ENCODE results near the gene CHRNA5.

Gene CHRNA5

DNA sequence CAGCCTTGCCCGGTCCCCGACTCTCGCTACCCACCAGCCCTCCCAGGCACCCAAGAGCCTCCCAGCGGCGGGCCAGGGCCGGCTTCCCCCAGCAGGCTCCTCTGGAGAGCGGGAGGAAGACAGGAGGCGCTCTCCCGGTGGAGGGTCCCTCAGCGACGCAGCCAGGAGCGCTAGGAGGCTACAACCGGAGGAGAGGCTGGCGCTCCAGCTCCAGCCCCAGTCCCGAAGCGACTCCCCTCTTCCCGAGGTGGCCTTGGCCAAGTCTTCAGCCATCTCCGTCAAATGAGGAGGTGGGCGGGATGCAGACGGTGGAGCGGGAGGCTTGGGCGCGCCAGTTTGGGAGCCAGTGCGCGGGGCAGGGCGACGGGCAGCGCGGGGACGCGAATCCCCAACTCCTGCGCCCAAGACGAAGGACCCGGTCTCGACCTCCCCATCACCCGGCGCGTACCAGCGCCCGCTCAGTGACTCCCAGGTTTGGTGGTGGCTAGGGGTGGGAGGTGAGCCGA lies 54.8 kb downstream of the CHRNA5 start:
- peak in 1 of 51 donors; percentile 3 for DNase-seq

DNA sequence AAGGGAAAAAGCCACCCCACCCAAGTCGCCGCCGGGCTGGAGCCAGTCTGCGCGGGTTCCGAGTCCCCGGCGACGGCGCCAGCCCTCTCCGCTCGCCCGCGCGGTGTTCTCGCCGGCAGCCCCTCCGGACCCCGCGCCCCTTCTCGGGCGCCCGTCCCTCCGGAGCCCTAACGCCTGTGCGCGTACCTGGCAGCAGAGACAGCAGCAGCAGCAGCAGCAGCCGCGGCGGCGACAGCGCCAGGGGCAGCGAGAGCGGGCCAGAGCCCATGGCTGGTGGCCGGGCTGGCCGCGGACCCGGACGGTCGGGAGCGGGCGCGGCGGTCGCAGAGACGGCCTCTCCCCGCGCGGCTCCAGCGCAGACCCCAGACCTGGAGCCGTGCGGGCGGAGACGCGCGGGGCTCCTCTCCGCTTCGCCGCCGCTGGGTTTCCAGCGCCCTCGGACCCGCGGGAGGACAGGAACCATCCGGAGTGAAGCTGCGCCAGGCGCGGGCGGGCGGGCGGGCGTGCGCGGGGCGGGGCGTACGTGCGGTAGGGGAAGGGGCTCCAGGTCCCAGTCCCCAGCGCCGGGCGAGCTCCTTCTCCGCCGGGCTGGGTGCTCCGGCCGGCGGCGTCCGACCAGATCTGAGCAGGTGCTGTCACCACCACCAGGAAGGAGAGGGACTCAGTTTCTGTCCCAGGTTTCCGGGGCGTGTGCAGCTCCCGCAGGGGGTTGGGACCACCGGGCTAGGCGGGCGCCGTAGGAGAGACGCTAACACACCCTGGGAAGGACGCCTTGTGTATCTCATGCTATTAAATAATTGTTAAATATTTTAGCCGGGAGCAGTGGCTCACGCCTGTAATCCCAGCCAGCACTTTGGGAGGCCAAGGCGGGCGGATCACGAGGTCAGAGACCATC lies 55.5 kb downstream of the CHRNA5 start, which contains the start of gene CHRNA3:
Gene CHRNA3, minus strand, starts transcription at position 470 of the 895 bp plus-strand sequence. Its CDS starts 202 bp downstream, at position 268.
- DNase-seq = no peak

DNA sequence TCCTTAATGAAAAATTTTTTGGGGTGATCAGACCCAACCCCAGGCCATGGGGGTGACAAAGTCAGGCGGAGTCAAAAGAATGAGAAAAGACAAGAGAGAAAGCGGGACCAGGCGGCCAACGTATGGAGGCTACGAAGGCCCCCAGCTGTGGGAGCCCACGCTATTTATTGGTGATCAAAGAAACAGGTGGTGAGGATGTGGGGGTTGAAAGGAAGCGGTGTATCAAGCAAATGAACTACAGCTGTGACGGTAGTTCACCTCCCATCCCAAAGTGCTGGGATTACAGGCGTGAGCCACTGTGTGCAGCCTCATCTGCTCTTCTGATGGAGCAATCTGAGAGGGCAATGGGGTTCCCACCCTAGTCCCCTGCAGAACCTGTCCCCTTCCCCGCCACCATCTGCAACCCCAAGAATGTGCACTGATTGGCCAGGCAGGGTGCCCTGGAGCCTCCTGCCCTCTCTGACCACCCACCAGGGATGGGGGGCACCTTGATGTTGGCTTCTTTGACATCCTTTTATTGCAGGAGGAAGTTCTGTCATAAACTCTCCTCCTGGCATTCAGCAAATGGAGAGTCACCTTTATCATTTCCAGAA lies 56.6 kb downstream of the CHRNA5 start:
- DNase-seq = no peak

DNA sequence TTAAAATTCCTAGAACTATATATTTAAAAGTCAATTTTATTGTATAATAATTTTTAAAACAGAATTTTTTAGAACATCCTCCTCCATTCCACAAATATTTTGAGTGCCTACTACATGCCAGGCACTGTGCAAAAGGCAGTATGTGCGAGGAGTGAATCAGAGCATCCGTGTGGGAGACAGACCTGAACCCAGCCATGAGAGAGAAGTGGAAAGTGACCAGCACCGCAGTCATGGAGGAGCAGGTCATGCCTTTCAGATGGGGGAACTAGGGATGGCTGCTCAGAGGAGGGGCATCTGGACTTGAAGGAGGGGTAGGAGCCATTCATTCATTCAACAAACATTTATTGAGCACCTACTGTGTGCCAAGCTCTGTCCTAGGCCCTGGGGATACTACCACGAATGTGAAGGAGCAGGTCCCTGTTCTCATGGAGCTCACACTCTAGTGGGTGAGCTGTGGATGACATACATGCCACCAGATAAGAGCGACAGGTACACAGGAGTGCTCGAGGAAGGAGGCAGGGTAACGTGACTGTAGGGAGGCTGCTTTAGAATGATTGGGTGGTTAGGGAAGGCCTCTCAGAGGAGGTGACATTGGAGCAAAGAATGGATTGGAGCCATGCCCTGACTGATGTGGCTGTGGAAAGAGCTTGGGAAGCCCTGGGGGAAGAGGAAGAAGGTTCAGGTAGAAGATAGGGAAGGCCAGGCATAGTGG lies 58.6 kb downstream of the CHRNA5 start:
- DNase-seq = no peak

DNA sequence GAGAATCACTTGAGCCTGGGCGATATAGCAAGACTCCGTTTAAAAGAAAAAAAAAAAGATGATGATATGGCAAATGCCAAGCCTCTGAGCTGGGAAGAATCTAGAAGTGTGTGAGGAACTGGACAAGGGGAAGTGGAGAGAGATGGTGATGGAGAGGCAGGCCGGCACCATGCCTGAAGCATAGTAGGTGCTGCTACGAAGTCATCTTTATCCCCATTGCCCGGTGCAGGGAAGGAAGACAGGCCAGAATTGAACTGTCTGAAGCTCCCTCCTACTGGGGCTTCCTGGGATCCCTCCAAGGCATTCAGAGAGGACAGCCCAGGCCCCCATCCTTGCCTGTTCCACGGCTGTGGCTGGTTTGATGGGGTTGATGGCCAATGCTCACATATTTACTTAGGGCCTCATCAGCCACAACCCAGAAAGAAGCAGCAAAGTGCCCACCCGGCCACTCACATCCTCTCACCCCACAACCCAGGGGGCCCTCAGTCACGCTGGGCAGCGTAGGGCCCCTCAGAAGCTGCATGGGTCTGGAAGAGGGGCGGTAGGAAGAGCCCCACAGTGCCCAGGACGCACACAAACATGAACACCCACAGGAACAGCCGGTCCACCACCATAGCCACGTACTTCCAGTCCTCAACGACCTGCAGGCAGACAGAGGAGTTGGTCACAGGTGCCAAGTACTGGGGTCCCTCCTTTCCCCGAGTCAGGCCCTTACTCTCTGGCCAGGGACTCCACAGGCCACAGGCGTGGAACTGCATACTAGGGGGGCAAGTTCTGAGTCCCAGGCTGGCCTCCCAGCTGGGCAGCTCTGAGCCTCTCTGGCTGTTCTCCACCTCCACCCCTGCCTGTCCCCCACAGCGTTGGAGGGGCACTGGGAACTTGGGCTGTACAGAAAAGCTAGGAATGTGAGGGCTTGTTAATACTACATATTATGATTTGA lies 59.6 kb downstream of the CHRNA5 start:
- DNase-seq = no peak

DNA sequence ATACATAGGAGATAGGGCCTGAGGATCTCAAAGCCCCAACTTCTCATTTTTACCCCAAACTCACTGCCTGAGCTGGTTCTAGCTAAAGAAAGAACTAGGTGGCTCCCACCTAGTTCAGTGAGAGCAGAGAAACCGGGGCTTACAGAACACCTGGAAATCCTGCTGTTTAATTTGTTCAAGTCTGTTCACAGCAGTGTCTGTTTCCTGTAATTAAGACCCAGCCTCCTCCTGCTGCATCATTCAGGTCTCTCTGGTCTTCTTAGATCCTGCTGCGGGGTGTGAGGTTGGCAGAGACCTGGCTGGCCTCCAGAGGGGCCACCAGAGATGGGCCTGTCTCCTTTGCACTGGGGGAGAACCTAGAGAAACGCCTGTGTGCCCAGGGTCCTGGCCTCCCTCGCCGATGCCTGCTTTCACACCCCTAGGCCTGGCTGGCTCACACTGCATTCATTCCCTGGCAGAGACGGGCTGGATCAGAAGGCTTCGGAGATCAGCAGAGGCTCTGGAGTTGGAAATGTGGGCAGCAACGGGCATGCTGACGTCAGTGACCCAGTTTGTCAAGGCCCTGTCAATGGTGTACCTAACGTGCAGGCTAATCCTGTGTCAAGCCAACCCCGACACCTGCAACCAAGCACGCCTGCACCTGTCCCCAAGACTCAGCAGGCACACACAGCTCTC lies 60.4 kb downstream of the CHRNA5 start:
- DNase-seq = no peak

DNA sequence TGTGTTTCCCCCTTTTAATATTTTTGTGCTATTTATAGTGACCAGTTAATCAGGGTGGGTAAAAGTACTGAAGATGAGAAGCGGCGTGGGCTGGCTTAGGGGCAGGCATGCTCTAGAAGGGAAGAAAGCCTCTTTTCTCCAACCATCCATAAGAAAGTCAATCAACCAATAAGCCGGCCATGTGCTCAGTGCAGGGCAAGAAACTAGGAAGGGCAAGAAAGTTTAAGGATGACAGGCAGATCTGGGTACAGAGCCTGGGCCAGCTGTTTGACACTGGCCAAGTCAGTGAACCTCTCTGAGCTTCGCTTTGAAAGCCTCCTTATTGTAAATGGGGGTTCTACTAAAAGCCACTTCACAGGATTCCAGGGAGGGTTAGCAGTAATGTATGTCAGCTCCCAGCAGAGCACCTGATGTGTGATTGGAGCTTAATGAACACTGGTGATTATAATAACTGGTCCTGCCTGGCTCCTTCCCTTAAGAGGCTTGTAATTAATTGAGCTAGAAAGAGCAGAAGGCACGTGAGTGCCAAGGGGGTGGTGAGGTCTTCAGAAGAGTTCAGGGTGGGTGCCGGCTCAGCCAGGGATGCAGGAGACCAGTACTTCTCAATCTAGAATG lies 61.2 kb downstream of the CHRNA5 start:
- no peak for DNase-seq

DNA sequence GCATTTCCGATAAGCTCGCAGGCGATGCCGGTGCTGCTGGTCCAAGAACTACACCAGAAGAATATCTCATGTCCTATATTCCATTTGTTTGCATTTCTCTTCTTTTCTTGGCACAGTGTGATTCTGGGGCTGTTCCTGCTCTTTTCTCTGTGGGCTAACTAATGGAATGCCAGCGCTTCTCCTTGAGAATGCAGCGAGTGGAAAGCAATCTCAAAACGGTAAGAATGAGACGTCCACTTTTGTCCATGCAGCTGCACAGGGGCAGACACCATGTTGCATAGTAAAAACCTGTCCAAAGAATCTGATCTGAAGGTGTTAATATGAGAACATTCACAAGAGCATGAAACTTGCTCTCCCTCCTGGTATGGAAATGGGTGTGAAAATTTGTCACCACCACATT lies 62.0 kb downstream of the CHRNA5 start:
- DNase-seq = no peak

DNA sequence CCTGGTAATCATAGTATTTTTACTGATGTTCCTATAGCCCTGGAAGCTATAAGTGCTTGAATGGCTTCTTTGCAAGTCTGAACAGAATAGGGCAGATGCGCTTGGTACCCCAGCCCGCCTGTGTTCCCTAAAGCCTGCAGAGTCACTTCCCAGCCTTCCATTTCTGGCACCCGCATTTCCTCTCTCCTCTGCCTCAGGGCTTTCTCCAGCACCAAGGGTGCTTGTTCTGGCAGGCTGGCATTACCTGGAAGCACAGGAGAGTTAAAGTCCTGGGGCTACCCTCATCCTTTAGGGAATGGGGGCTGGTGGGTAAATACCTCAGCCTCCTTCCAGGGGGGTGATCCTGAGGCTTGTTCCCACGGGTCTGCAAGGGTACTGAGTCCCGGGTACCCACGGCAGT lies 62.9 kb downstream of the CHRNA5 start:
- no peak for DNase-seq

DNA sequence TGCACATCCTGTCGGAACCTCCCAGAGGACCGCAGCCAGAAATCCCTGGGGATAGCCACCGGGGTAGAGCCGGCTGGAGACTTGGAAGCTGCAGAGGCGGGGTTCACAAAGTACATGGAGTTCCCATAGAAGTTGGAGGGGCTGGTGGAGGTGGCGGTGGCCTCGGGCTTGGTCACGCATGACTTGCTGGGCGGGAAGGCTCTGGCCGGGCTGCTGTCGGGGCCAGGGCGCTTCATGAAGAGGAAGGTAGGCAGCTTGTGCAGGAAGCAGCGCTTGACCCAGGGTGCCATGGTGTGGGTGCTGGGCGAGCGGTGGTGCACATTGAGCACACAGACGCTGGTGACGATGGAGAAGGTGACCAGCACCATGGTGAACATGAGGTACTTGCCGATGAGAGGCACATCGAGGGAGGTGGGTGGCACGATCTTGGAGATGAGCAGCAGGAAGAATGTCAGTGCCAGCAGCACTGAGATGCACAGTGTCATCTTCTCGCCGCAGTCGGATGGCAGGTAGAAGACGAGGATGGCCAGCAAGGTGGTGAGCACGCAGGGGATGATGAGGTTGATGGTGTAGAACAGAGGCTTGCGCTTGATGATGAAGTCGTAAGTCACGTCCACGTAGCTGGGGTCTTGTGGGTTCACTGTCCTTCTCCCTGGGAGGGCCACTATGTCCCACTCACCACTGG lies 63.9 kb downstream of the CHRNA5 start:
- DNase-seq = no peak

DNA sequence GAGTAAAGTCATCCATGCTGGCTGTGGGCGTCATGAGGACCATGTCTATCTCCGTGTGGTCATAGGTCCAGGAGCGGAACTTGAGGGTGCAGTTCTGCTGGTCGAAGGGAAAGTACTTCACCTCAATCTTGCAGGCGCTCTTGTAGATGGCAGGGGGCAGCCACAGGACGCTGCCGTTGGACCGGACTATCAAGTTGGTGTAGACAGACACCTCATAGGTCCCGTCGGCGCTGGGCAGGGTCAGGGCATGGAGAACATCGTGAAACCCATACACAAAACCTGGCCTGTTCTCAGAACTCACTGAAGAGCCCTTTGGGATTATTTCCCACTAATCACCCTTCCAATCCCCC lies 64.4 kb downstream of the CHRNA5 start:
- DNase-seq = no peak

DNA sequence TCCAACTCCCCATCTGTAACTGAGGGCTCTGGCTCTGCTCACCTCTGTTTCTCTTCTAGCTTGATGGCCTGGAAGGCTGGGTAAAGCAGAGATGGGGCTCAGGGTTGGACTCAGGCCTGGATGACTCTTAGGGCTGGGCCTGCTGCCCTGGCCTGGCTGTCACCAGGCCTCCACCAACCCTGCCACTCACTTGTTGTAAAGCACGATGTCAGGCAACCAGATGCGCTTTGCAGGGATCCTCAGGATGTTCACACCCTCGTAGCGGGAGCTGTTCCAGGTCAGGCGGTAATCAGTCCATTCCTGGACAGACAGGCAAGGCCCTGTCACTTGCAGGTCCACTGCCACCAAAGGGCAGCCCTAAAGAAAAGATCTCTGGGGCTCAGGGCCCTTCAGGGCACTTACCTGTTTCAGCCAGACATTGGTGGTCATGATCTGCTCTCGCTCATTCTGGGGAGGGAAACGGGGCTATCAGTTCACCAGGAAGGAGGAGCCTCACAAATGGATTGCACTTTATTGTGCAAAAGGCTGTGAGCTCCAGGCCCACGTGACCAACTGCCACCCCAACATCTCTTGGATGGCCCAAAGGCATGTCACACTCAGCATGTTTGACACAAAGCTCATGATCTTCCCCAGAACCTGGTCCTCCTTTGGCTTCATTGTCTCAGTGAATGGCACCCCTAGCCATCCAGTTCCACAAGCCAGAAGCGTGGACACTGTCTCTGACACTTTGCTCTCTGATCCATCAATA lies 65.7 kb downstream of the CHRNA5 start:
- DNase-seq = no peak

DNA sequence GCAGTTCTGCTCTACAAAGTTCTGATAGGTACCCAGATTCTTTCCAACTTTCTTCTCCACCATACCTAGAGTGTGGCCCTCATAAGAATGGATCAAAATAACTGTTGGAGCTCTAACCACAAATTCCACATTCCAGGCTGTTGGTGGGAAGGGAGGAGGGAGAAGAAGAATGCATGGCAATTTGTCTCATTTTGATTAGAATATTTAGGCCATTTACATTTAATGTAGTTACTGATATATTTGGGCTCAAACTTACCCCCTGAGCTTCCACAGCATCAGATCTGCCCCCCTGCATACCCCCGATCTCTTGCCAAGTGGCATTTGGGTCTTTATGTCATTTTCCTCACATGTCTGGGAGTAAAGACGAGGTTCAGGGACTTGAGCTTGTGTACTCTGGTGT lies 68.0 kb downstream of the CHRNA5 start:
- DNase-seq = no peak

DNA sequence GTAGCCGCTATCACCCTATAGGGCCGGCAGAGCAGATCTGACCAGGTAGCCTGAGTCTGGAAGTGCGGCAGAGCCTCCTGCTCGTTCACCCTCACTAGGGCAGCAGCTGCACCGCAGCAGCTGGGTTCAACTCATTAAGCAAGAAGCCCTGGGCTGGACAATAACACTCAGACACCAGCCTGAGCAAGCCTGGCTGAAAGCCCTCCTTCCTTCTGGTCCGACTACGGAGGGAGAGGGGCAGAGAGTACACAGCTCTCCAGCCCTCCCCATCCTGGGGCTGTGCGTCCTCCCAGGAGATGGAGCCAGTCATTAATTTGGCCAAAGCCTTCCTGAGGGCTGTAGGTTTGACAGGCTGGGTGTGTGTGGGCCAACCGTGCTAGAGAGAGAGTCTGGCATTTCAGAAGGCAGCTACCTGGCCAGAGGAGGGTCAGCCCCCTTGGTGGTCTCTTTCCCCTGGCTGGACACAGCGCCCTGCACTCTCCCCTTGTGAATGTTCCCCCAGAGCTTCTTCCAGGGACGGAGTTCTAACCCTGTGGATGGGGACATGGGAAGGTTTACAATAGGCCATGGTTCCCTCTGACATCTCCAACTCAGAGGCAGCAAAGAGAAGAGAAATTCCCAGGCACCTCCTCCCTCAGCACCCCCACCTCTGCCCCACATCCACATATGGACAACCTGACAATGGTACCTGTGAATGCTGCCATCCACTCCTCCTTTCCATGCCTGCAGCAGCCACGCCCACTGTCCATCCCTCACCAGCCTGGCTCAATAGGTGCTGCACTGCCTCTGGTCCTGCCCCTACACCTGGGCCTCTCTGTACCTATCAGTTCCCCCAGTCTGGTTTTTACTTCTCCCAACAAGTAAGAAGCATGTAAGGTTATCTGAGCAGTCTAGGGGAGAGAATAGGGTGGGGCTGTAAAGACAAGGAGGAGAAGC lies 69.2 kb downstream of the CHRNA5 start:
- DNase-seq = no peak

DNA sequence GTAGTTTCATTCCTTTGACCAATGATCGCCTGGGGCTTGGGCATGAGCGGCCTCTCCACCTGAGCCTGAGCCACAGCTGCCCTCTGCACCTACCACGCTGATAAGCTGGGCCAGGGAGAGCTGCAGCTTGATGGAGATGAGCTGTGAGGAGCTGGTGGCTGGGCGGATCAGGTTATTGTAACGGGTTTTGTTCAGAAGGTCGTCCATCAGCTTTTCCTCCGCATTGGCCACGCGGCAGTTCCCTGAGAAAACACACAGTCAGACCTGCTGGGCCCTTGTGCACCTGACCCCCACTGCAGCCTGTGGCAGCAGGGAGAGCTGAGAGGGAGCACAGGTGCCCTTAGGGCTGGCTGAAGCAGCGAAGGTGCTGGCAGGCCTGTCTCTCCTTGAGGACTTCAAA lies 70.0 kb downstream of the CHRNA5 start:
- DNase-seq = no peak

DNA sequence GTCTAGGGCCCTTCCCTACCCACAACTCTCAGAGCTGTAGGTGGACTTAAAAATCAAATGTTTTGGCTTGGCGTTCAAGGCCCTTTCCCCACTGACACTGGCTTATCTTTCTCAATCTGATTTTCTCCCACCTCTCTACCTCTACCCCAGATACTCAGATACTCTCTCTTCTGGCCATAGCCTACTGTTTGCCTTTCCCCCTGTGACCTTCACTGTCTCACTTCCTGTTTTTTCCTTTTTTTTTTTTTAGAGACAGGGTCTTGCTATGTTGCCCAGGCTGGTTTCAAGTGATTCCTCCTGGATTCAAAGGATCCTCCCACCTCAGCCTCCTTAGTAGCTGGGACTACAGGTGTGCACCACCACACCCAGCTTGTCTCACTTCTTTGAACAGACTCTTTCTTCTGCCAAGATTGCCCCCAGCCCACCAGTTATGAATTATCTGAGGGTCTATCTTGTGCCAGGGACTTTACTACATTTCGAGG lies 71.1 kb downstream of the CHRNA5 start:
- DNase-seq = no peak

DNA sequence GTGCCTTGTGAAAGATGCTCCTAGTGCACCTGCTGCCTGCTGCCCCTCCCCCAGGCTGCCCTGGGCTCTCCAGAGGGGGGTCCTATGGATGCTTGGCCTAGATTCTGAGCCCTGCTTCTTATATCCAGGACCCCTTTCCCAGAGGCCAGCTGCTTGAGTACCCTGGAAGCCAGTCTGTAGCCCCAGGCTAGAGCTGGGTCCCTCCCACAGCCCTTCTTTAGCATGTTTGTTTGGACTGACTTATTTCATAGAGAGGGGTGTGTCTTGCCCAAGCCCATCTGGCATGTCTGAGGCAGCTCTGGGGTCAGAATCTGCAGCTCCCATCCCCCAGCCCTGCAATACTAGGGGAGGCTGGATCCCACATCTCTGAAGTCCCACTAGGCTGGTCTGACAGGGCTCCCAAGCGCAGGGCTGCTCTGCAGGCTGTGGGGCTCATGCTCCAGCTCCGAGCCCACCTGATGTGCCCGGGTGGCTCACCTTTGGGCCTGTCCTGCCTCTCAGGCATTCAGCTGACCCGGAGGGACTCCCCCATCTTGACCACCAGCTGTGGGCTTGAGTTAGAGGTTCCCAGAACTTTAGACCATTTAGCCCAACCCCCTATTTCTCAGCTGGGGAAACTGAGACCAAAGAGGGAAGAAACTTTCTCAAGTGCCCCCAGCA lies 72.6 kb downstream of the CHRNA5 start:
- no peak for DNase-seq
